GM23248 (cell line): ENCODE results near the gene DYNC2LI1. TPM values are rescaled to one million over a fixed set of nuclear protein-coding genes. Genes with fewer than 3 reads are reported as not detected.

Source experiments
- DNase-seq: peaks from one replicate; pipeline ENCODE4 v3.0.0-alpha.2; 2015
- H2AFZ ChIP-seq: fragments of 200-600 bp; sonication (generic); 2 replicates; pipeline ENCODE4 v1.6.1; 2016; ENCODE audit warnings: antibody characterized with exemption
- H3F3A ChIP-seq: fragments of 200-600 bp; sonication (generic); 2 replicates; pipeline ENCODE4 v1.6.1; 2016; ENCODE audit warnings: mild to moderate bottlenecking, antibody characterized with exemption, mixed run types; ENCODE audit not compliant: insufficient read depth
- H3K27ac ChIP-seq: fragments of 200-600 bp; sonication (generic); 2 replicates; pipeline ENCODE4 v1.5.1; 2016; ENCODE audit warnings: mild to moderate bottlenecking
- H3K27me3 ChIP-seq: fragments of 200-600 bp; sonication (generic); replicated peaks from 2 replicates; pipeline ENCODE4 v1.6.1; 2016; ENCODE audit warnings: mild to moderate bottlenecking; ENCODE audit not compliant: insufficient read depth
- H3K36me3 ChIP-seq: fragments of 200-600 bp; sonication (generic); 2 replicates; pipeline ENCODE4 v1.6.1; 2016; ENCODE audit warnings: low read depth, mild to moderate bottlenecking
- H3K4me1 ChIP-seq: fragments of 200-600 bp; sonication (generic); 2 replicates; pipeline ENCODE4 v1.6.1; 2016; ENCODE audit warnings: mild to moderate bottlenecking; ENCODE audit not compliant: insufficient read depth
- H3K4me2 ChIP-seq: fragments of 200-600 bp; sonication (generic); one replicate; pipeline ENCODE4 v1.6.1; 2016; ENCODE audit warnings: mild to moderate bottlenecking; ENCODE audit not compliant: unreplicated experiment
- H3K4me3 ChIP-seq: fragments of 200-600 bp; sonication (generic); 2 replicates; pipeline ENCODE4 v1.5.1; 2016; ENCODE audit warnings: mild to moderate bottlenecking
- H3K79me2 ChIP-seq: fragments of 200-600 bp; sonication (generic); 2 replicates; pipeline ENCODE4 v1.6.1; 2016; ENCODE audit warnings: mild to moderate bottlenecking; ENCODE audit not compliant: insufficient read depth
- H3K9ac ChIP-seq: fragments of 200-600 bp; sonication (generic); 2 replicates; pipeline ENCODE4 v1.6.1; 2016; ENCODE audit warnings: mild to moderate bottlenecking
- H3K9me2 ChIP-seq: fragments of 200-600 bp; sonication (generic); 2 replicates; pipeline ENCODE4 v1.6.1; 2016; ENCODE audit warnings: mixed run types, mild to moderate bottlenecking, moderate library complexity; ENCODE audit not compliant: insufficient read depth
- H3K9me3 ChIP-seq: fragments of 200-600 bp; sonication (generic); one replicate; pipeline ENCODE4 v1.6.1; 2017; ENCODE audit warnings: low read depth
- H4K20me1 ChIP-seq: fragments of 200-600 bp; sonication (generic); 2 replicates; pipeline ENCODE4 v1.6.0; 2016; ENCODE audit not compliant: insufficient read depth
- EZH2 ChIP-seq: fragments of 200-600 bp; sonication (generic); IDR thresholded peaks from 2 replicates; pipeline ENCODE4 v1.6.1; 2018; ENCODE audit warnings: antibody characterized with exemption, mild to moderate bottlenecking; ENCODE audit not compliant: insufficient read depth, poor library complexity, severe bottlenecking
- EZH2phosphoT487 ChIP-seq: fragments of 200-600 bp; sonication (generic); IDR thresholded peaks from 2 replicates; pipeline ENCODE4 v1.6.1; 2018; ENCODE audit warnings: antibody characterized with exemption, moderate library complexity, mild to moderate bottlenecking, low read depth; ENCODE audit not compliant: insufficient read depth
- WGBS, 2 experiments: methylation state at CpG; one replicate each; pipeline ENCODE4 v1.1.6; 2015 to 2017; ENCODE audit warnings: low lambda C conversion rate in 2 of 2, low coverage in 1 of 2; ENCODE audit errors: missing lambda C conversion rate in 2 of 2; 5-methylcytosine and 5-hydroxymethylcytosine counted together
- in situ Hi-C: fragments of 300-500 bp; cut with MboI; formaldehyde crosslinking; loops from 2 replicates; pipeline ENCODE4 v1.15.0; 2020
- polyA plus RNA-seq: library from polyadenylated mRNA; unstranded; fragments of >200 nt; fragmentation: Nextera tagmentation; extraction: Ambion mirVana; gene quantifications from 2 replicates; pipeline ENCODE4 v1.2.1, GENCODE V29; 2016
- total RNA-seq: library from RNA; depleted of rRNA; stranded (reverse); fragments of >200 nt; shearing (Covaris generic); gene quantifications from 2 replicates; pipeline ENCODE4 v1.2.3, GENCODE V29; 2014

Gene DYNC2LI1
- total and polyA plus RNA-seq, 2 experiments from 2014 or later, result 21.0 to 25.4 TPM

GRCh38 chr2:43806719-43807031 lies 32.8 kb downstream of the DYNC2LI1 start:
- 88 to 89% methylated on average over 2 of the region's 2 CpGs for WGBS, 2 experiments

DNA sequence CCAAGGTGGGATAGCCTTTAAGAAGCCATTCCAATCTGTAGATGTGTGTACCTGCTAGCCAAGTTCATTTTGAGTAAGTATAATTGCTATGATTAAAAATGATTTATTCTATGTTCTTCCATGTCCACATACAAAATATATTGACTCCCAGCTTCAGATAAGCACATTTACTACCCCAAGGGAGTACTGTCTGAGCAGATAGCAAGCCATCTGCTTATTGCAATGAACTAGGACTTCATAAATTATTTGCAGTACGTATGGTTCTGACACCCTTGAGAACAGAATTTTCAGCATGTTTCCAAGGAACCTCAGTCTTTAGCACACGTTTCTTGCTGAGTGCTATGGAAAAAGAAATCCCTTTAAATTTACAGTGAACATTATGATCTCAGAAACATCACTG lies 36.6 kb downstream of the DYNC2LI1 start:
- no peaks in the 10 kb centered on the region for H4K20me1 ChIP-seq
- H3K9me2 ChIP-seq, result no peaks in the 10 kb centered on the region
- H3F3A ChIP-seq, result no peaks in the 10 kb centered on the region
- in situ Hi-C loops, result no loop called here
- H3K4me3 ChIP-seq, result no peak overlapping the region
- H3K4me1 ChIP-seq, result no peaks in the 10 kb centered on the region
- DNase-seq, result no peak
- no peaks in the 10 kb centered on the region for H3K36me3 ChIP-seq
- H3K79me2 ChIP-seq, result no peaks in the 10 kb centered on the region
- H3K9ac ChIP-seq, result no peak overlapping the region
- H3K27me3 ChIP-seq, result no peaks in the 10 kb centered on the region
- no peaks in the 10 kb centered on the region for H3K9me3 ChIP-seq
- no peak overlapping the region for H3K27ac ChIP-seq
- no peak overlapping the region for H2AFZ ChIP-seq
- H3K4me2 ChIP-seq, result no peak overlapping the region
- 49 to 52% methylated on average over 2 of the region's 2 CpGs for WGBS, 2 experiments
- TF ChIP-seq EZH2phosphoT487, result no peak
- no peak for TF ChIP-seq EZH2

More at GRCh38 chr2:43806719-43807031, 32.8 kb downstream of the DYNC2LI1 start:
- no peak overlapping the region for H3K4me2 ChIP-seq
- no peaks in the 10 kb centered on the region for H3K9me2 ChIP-seq
- no peak for TF ChIP-seq EZH2phosphoT487
- TF ChIP-seq EZH2, result no peak
- H3K27me3 ChIP-seq, result no peaks in the 10 kb centered on the region
- no peaks in the 10 kb centered on the region for H3K9me3 ChIP-seq
- H2AFZ ChIP-seq, result no peak overlapping the region
- H3K79me2 ChIP-seq, result no peaks in the 10 kb centered on the region
- no peaks in the 10 kb centered on the region for H3F3A ChIP-seq
- no peak overlapping the region for H3K27ac ChIP-seq
- no peak overlapping the region for H3K4me3 ChIP-seq
- in situ Hi-C loops, result no loop called here
- H3K4me1 ChIP-seq, result no peaks in the 10 kb centered on the region
- no peak overlapping the region for H3K9ac ChIP-seq
- no peaks in the 10 kb centered on the region for H3K36me3 ChIP-seq
- no peak for DNase-seq
- no peaks in the 10 kb centered on the region for H4K20me1 ChIP-seq

GRCh38 chr2:43810888-43811287 lies 37.0 kb downstream of the DYNC2LI1 start:
- in situ Hi-C loops, result no loop called here
- no peak overlapping the region for H3K9ac ChIP-seq
- H3K9me2 ChIP-seq, result no peaks in the 10 kb centered on the region
- no peak for TF ChIP-seq EZH2
- TF ChIP-seq EZH2phosphoT487, result no peak
- no peak for DNase-seq
- no peaks in the 10 kb centered on the region for H3K4me1 ChIP-seq
- no peak overlapping the region for H3K4me2 ChIP-seq
- H3F3A ChIP-seq, result no peaks in the 10 kb centered on the region
- H3K4me3 ChIP-seq, result no peak overlapping the region
- no peak overlapping the region for H2AFZ ChIP-seq
- 58 to 71% methylated on average over 1 of the region's 1 CpG for WGBS, 2 experiments
- H3K27me3 ChIP-seq, result no peaks in the 10 kb centered on the region
- no peaks in the 10 kb centered on the region for H3K36me3 ChIP-seq
- no peaks in the 10 kb centered on the region for H3K9me3 ChIP-seq
- no peaks in the 10 kb centered on the region for H3K79me2 ChIP-seq
- H4K20me1 ChIP-seq, result no peaks in the 10 kb centered on the region
- no peak overlapping the region for H3K27ac ChIP-seq

DNA sequence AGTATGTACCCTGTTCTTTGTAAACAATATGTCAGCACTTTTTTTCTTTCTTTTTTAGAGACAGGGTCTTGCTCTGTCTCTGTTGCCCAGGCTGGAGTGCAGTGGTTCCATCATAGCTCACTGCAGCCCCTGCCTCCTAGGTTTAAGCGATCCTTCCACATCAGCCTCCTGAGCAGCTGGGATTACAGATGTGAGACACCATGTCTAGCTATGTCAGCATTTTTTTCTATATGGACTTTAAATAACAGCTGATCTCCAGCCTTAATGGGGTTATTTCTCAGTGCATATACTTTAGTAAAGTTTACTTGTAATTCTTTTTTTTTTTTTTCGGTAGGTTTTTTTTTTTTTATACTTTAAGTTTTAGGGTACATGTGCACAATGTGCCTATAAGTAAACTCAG lies 38.2 kb downstream of the DYNC2LI1 start:
- no peak for TF ChIP-seq EZH2
- no peak for DNase-seq
- Histone ChIP-seq H2AFZ (no peak overlapping the region), H3K79me2 (no peaks in the 10 kb centered on the region), H3K9ac (no peak overlapping the region), H3K4me1 (no peaks in the 10 kb centered on the region), H3K27ac (no peak overlapping the region), H3K4me3 (no peak overlapping the region), H3F3A (no peaks in the 10 kb centered on the region), H3K9me3 (no peaks in the 10 kb centered on the region), H3K36me3 (no peaks in the 10 kb centered on the region), H3K4me2 (no peak overlapping the region), H4K20me1 (no peaks in the 10 kb centered on the region), H3K27me3 (no peaks in the 10 kb centered on the region), H3K9me2 (no peaks in the 10 kb centered on the region)
- WGBS, 2 experiments, result 72 to 74% methylated on average over 2 of the region's 2 CpGs
- in situ Hi-C loops, result no loop called here

GRCh38 chr2:43812947-43813346 lies 39.1 kb downstream of the DYNC2LI1 start:
- Histone ChIP-seq H2AFZ (no peak overlapping the region), H3K4me1 (no peaks in the 10 kb centered on the region), H3F3A (no peaks in the 10 kb centered on the region), H4K20me1 (no peaks in the 10 kb centered on the region), H3K9me3 (no peaks in the 10 kb centered on the region), H3K4me3 (no peak overlapping the region), H3K9me2 (no peaks in the 10 kb centered on the region), H3K27me3 (no peaks in the 10 kb centered on the region), H3K27ac (no peak overlapping the region), H3K79me2 (no peaks in the 10 kb centered on the region), H3K4me2 (no peak overlapping the region), H3K36me3 (no peaks in the 10 kb centered on the region), H3K9ac (no peak overlapping the region)
- in situ Hi-C loops, result no loop called here
- TF ChIP-seq EZH2phosphoT487 (no peak), EZH2 (no peak)
- DNase-seq, result no peak
- WGBS, 2 experiments, result 52 to 55% methylated on average over 2 of the region's 2 CpGs
